CD14-positive monocyte (primary cell): ENCODE measurements around the gene KIF16B. TPM values are rescaled to one million over a fixed set of nuclear protein-coding genes. Genes with fewer than 3 reads are reported as not detected.

ENCODE experiments used
- DNase-seq, 3 donors: peaks; one replicate each; pipeline ENCODE4 v3.0.0-alpha.2; 2011 to 2022
- H2AFZ ChIP-seq: 2 replicates; pipeline ENCODE4 v1.6.0; 2012; ENCODE audit warnings: mild to moderate bottlenecking, low read depth, low read length, inconsistent platforms; ENCODE audit not compliant: insufficient read depth, poor library complexity, severe bottlenecking
- H3K27ac ChIP-seq, 2 donors: 1 replicate in 1 of 2; 2 replicates in 1 of 2; pipeline ENCODE4 v1.5.1; 2012 to 2013; ENCODE audit warnings: low read length in 2 of 2, control low read depth in 1 of 2, inconsistent platforms in 1 of 2, low read depth in 1 of 2, mild to moderate bottlenecking in 1 of 2
- H3K27me3 ChIP-seq, 2 donors: one replicate each; pipeline versions ENCODE4 v1.6.0 to v1.6.1; 2011 to 2013; ENCODE audit warnings: low read length in 2 of 2; ENCODE audit not compliant: control insufficient read depth in 2 of 2, insufficient read depth in 2 of 2
- H3K36me3 ChIP-seq, 2 donors: replicated peaks in 1 of 2; 1 replicate in 1 of 2; 2 replicates in 1 of 2; pipeline versions ENCODE4 v1.5.1 to v1.6.1; 2012 to 2013; ENCODE audit warnings: low read length in 2 of 2, control low read depth in 1 of 2, inconsistent platforms in 1 of 2, mild to moderate bottlenecking in 1 of 2; ENCODE audit not compliant: insufficient read depth in 2 of 2, control insufficient read depth in 1 of 2
- H3K4me1 ChIP-seq, 2 donors: 1 replicate in 1 of 2; 2 replicates in 1 of 2; pipeline versions ENCODE4 v1.5.1 to v1.6.1; 2012 to 2013; ENCODE audit warnings: low read length in 2 of 2, control low read depth in 1 of 2, inconsistent platforms in 1 of 2, mild to moderate bottlenecking in 1 of 2, moderate library complexity in 1 of 2; ENCODE audit not compliant: insufficient read depth in 2 of 2, control insufficient read depth in 1 of 2
- H3K4me2 ChIP-seq: replicated peaks from 2 replicates; pipeline ENCODE3; 2012; ENCODE audit warnings: low read length, moderate library complexity, mild to moderate bottlenecking; ENCODE audit not compliant: poor library complexity, severe bottlenecking; ENCODE audit errors: extremely low read depth
- H3K4me3 ChIP-seq, 3 experiments: fragments of 200-600 bp in 1 of 3; sonication (generic) in 1 of 3; replicated peaks in 1 of 3; 1 replicate in 2 of 3; 2 replicates in 1 of 3; pipeline ENCODE4 v1.5.1; 2011 to 2013; ENCODE audit warnings: low read length in 3 of 3, mild to moderate bottlenecking in 3 of 3, control low read depth in 2 of 3, low read depth in 2 of 3, inconsistent platforms in 1 of 3, moderate library complexity in 1 of 3
- H3K79me2 ChIP-seq: 2 replicates; pipeline ENCODE4 v1.6.0; 2012; ENCODE audit warnings: mild to moderate bottlenecking, control low read depth, inconsistent platforms, low read length, moderate library complexity; ENCODE audit not compliant: insufficient read depth
- H3K9ac ChIP-seq: 2 replicates; pipeline ENCODE4 v1.6.0; 2017; ENCODE audit warnings: low read length, mild to moderate bottlenecking; ENCODE audit not compliant: insufficient read depth, poor library complexity, severe bottlenecking
- H3K9me3 ChIP-seq, 2 donors: replicated peaks in 1 of 2; 1 replicate in 1 of 2; 2 replicates in 1 of 2; pipeline versions ENCODE4 v1.5.1 to v1.6.1; 2012 to 2013; ENCODE audit warnings: low read length in 2 of 2, control low read depth in 1 of 2; ENCODE audit not compliant: control insufficient read depth in 1 of 2, insufficient read depth in 1 of 2
- H4K20me1 ChIP-seq: 2 replicates; pipeline ENCODE4 v1.6.0; 2012; ENCODE audit warnings: mild to moderate bottlenecking, low read length, control low read depth, moderate library complexity; ENCODE audit not compliant: insufficient read depth
- H3K27ac Mint-ChIP-seq, 7 donors: one replicate each; pipeline ENCODE4 v1.8.0; 2020; ENCODE audit warnings: mild to moderate bottlenecking in 7 of 7, mixed read lengths in 7 of 7, moderate library complexity in 6 of 7, inconsistent platforms in 2 of 7
- H3K27me3 Mint-ChIP-seq, 3 donors: one replicate each; pipeline ENCODE4 v1.8.0; 2021 to 2022; ENCODE audit warnings: low read depth in 3 of 3, mild to moderate bottlenecking in 3 of 3, mixed read lengths in 3 of 3, moderate library complexity in 3 of 3, inconsistent platforms in 1 of 3
- H3K36me3 Mint-ChIP-seq, 2 donors: one replicate each; pipeline ENCODE4 v1.8.0; 2020; ENCODE audit warnings: mixed read lengths in 2 of 2, inconsistent platforms in 1 of 2, mild to moderate bottlenecking in 1 of 2
- H3K4me1 Mint-ChIP-seq: one replicate; pipeline ENCODE4 v1.8.0; 2020; ENCODE audit warnings: mild to moderate bottlenecking, mixed read lengths
- H3K4me3 Mint-ChIP-seq, 2 donors: one replicate each; pipeline ENCODE4 v1.8.0; 2020; ENCODE audit warnings: mild to moderate bottlenecking in 2 of 2, mixed read lengths in 2 of 2, moderate library complexity in 1 of 2
- H3K9me3 Mint-ChIP-seq, 7 donors: one replicate each; pipeline ENCODE4 v1.8.0; 2020 to 2022; ENCODE audit warnings: mixed read lengths in 7 of 7, mild to moderate bottlenecking in 6 of 7, moderate library complexity in 6 of 7, inconsistent platforms in 2 of 7
- CTCF ChIP-seq: fragments of 200-600 bp; IDR thresholded peaks from one replicate; pipeline ENCODE4 v1.8.0; 2022; ENCODE audit warnings: antibody characterized with exemption, mild to moderate bottlenecking
- WGBS: methylation state at CpG from one replicate; pipeline ENCODE4 v1.1.5; 2013; ENCODE audit warnings: missing lambda C conversion rate; ENCODE audit not compliant: insufficient coverage; 5-methylcytosine and 5-hydroxymethylcytosine counted together
- intact Hi-C, 2 donors: fragments of 100-400 bp; cut with micrococcal nuclease; formaldehyde crosslinking; loops; one replicate each; pipeline versions ENCODE4 v1.15.0 to v1.15.1; 2023
- polyA plus RNA-seq, 3 donors: library from polyadenylated mRNA; depleted of rRNA in 1 of 3; unstranded in 2 of 3; stranded (reverse) in 1 of 3; fragments of 300-500 nt in 2 of 3; fragments of >200 nt in 1 of 3; fragmentation: Illumina TruSeq in 2 of 3; gene quantifications; 1 replicate in 2 of 3; 2 replicates in 1 of 3; pipeline ENCODE4 v1.2.3, GENCODE V29; 2012 to 2021

The KIF16B gene
- polyA plus RNA-seq, 3 donors: 0.89 to 2.9 (median 2.8) TPM

- H3K4me2 ChIP-seq: no peak overlapping the region
- Mint-ChIP-seq H3K4me3 (no peak overlapping the region), H3K27me3 (peaks cover 4 to 14% (median 4%) of the 10 kb centered on the region in 3 donors), H3K9me3 (peaks cover 0 to 7% (median 1%) of the 10 kb centered on the region in 7 donors), H3K36me3 (no peaks in the 10 kb centered on the region), H3K27ac (no peak overlapping the region), H3K4me1 (no peaks in the 10 kb centered on the region)
- intact Hi-C loops: no loop called here
- no peak overlapping the region for H3K27ac ChIP-seq
- H2AFZ ChIP-seq: no peak overlapping the region
- H3K4me3 ChIP-seq: no peak overlapping the region
- no peaks in the 10 kb centered on the region for H3K27me3 ChIP-seq
- 81% methylated on average over 5 of the region's 12 CpGs for WGBS
- DNase-seq: no peak
- no peaks in the 10 kb centered on the region for H4K20me1 ChIP-seq
- H3K9me3 ChIP-seq: no peaks in the 10 kb centered on the region
- H3K79me2 ChIP-seq: no peaks in the 10 kb centered on the region
- H3K9ac ChIP-seq: no peak overlapping the region
- H3K4me1 ChIP-seq: no peaks in the 10 kb centered on the region
- no peaks in the 10 kb centered on the region for H3K36me3 ChIP-seq
- TF ChIP-seq CTCF: no peak
Observed at GRCh38 chr20:16607364-16608276, 34.4 kb upstream of the KIF16B start.

GRCh38 chr20:16606468-16607070 lies 33.3 kb upstream of the KIF16B start:
- H3K36me3 Mint-ChIP-seq: no peaks in the 10 kb centered on the region
- Histone ChIP-seq H3K4me2 (no peak overlapping the region), H3K4me1 (no peaks in the 10 kb centered on the region), H3K79me2 (no peaks in the 10 kb centered on the region), H3K4me3 (no peak overlapping the region), H3K36me3 (no peaks in the 10 kb centered on the region), H2AFZ (no peak overlapping the region), H4K20me1 (no peaks in the 10 kb centered on the region), H3K9ac (no peak overlapping the region), H3K9me3 (no peaks in the 10 kb centered on the region), H3K27me3 (no peaks in the 10 kb centered on the region), H3K27ac (no peak overlapping the region)
- H3K9me3 Mint-ChIP-seq: peaks cover 0 to 6% (median 0%) of the 10 kb centered on the region in 7 donors
- DNase-seq: no peak
- H3K27me3 Mint-ChIP-seq: peaks cover 4 to 15% (median 4%) of the 10 kb centered on the region in 3 donors
- no peak for TF ChIP-seq CTCF
- intact Hi-C loops: no loop called here
- H3K4me1 Mint-ChIP-seq: no peaks in the 10 kb centered on the region
- H3K27ac Mint-ChIP-seq: peak overlapping the region in 1 of 7 donors; percentile 57
- WGBS: no CpG with 5 or more reads among the region's 3 CpGs
- H3K4me3 Mint-ChIP-seq: no peak overlapping the region
